HG03378 (cell line): ENCODE measurements around the gene OR8D2.
"Not testable (repeated sequence)": the region's sequence is repeated elsewhere in the genome, so short reads cannot be mapped to it uniquely, and the experiment has no call there.

Source experiments
- ATAC-seq: cut with Tn5 transposase; IDR thresholded peaks from one replicate; pipeline ENCODE4 v1.9.1; 2021; ENCODE audit warnings: mild to moderate bottlenecking, moderate library complexity; ENCODE audit not compliant: unreplicated experiment

The OR8D2 gene

DNA sequence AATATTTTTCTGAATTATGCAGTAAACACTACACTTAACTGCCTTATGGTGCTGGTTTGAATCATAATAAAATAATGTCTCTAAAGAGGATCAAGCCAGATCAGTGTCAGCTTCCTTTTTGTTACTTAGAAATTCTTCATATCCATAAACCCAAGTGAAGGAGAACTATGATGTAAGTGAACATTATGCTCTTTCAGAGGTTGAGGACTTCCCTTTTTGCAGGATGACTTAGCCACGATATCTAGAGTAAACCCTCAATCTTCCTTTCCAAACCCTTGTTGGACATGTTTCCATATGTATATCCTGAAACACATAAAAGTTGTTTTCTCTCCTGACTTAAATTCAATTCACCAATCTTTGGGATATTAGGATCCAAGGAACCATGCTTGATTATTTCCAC is 25.3 kb downstream of the OR8D2 start:
- no peak for ATAC-seq

DNA sequence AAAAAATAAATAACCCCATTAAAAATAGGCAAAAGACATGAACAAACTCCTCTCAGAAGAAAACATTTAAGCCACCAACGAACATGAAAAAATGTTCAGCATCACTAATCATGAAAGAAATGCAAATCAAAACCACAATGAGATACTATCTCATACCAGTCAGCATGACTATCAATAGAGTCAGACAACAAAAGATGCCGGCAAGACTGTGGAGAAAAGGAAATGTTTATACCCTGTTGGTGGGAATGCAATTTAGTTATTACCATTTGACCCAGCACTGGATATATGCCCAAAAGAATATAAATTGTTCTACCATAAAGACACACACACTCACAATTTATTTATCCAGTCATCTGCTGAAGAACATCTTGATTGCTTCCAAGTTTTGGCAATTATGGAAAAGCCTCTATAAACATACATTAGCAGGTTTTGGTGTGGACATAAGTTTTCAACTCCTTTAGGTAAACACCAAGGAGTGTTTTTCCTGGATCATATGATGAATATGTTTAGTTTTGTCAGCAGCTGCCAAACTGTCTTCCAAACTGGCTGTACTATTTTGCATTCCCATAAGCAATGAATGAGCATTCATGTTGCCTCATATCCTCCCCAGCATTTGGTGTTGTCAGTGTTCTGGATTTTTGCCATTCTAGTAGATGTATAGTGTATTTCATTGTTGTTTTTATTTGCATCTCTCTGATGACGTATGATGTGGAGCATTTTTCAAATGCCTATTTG is 34.2 kb downstream of the OR8D2 start:
- ATAC-seq, result no peak

DNA sequence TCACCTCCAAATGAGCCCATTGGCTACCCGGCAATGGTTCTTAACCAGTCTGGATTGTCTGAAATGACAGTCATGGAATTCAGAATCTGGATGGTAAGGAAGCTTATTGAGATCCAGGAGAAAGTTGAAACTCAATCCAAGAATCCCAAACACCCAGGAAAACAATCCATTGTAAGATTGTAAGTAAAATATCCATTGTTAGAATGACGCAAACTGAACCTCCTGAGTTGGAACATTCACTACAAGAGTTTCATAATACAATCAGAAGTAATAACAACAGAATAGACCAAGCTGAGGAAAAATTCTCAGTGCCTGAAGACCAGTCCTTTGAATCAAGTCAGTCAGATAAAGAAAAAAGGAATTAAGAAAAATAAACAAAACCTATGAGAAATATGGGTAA is 41.7 kb downstream of the OR8D2 start:
- no peak for ATAC-seq

DNA sequence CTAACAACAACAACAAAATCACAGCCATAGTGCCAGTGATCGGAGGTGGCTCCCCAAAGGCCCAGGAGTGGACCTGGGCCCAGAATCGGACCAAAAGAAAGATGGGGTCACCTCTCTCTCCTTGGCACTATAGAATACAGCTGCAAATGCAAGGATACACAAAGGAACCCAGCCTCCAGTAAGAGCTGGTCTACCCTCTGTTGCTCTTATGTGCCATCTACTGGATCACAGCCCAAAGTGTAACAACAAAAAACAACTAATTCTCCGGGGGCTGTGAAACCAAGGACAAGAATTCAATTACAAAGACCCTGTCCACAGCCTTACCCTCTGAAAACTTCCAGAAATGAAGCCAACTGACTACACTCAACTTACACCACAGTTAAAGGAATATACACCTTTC is 42.2 kb downstream of the OR8D2 start:
- ATAC-seq, result no peak

DNA sequence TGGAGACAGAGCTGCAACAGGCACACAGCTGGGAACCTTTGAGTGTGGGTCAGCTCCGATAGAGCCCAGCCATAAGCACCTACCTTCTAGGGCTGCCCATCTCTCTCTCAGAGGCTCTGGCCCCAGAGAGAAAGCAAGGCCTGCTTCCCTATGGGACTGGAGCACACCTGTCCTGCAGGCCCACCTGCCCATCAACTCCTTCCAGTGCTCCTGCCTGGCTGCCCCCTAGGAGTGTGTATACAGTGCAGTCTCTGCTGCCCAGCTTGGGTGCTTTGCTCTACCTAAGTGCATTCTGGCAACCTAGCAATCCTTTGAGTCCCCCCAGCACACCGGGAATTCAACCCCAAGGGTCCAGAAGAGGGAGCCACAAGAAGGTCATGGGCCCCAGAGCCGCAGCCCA is 42.8 kb downstream of the OR8D2 start:
- no peak for ATAC-seq

DNA sequence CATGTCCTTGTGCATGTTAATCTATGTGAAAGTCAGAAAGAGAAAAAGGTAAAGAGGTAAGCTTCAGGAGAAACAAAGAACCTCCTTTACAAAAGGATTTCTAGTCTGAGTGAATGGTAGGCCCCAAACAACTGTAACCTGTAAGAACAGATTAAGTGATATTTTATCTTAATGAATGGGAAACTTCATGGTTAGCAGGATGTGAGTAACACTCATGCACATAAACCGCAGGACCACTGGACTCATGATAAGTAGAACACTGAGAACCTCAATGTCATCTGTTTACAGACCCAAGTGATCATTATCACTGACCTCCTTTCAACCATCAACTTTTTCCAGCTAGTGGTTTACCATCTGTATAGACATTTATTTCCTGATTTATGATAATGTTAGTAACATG is 43.9 kb downstream of the OR8D2 start:
- no peak for ATAC-seq

DNA sequence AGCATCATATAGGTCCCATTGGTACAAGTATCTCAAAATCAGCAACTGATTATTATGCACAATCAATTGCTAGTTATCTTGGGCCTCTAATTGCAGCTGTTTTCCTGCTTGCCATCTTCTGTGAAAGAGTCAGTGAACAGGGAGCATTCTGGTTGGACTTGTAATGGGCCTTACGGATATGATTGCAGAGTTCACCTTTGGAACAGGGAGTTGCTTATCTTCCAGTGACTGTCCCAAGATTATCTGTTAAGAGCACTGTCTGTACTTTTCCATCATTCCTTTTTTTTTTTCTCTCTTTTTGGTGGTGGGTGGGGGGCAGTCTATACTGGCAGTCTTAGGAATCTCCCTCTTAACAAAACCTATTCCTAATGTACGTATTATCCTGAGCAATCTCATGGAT is 46.0 kb downstream of the OR8D2 start:
- ATAC-seq, result no peak

DNA sequence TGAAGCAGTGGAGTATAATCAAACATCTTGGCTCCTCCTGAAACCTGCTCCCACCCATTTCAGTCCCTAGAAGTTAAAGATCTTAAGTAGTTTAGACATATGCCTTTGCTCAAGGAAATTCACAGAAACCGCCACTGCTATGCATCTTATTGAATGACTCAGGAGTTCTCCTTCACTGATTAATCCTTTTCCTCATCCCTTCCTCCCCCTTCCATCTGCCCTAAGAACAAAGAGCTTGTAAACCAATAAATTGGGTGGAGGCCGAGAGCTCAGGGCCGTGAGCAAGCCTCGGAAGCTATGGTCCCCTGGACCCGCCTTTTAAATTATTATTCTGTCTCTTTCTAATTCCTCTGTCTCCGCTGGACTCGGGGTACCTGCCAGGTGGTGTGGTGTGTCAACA is 49.1 kb downstream of the OR8D2 start:
- ATAC-seq, result not testable (repeated sequence)
